B cell (primary cell): ENCODE measurements around the gene C3orf18. TPM values are rescaled to one million over a fixed set of nuclear protein-coding genes. Genes with fewer than 3 reads are reported as not detected.

Source experiments
- ATAC-seq: fragments of 200-7000 bp; cut with Tn5 transposase; one replicate; pipeline ENCODE4 v1.10.0; 2021; ENCODE audit warnings: low read depth, mild to moderate bottlenecking, moderate number of reproducible peaks, moderate library complexity
- CTCF ChIA-PET: fragments of 350-600 bp; sonication (Branson Sonifier 250); formaldehyde crosslinking; loops from one replicate; lab custom pipeline; 2021; ENCODE audit warnings: antibody characterized with exemption, inconsistent platforms; lab: Charles Lee
- POLR2A ChIA-PET: fragments of 350-600 bp; sonication (Branson Sonifier 250); formaldehyde crosslinking; loops from one replicate; lab custom pipeline; 2021; ENCODE audit warnings: antibody characterized with exemption; lab: Charles Lee
- DNase-seq: peaks from one replicate; pipeline ENCODE4 v3.0.0; 2013
- H2AFZ ChIP-seq: 2 replicates; pipeline ENCODE4 v1.6.1; 2012; ENCODE audit warnings: mild to moderate bottlenecking, low read depth, low read length; ENCODE audit not compliant: insufficient read depth, poor library complexity, severe bottlenecking
- H3K27ac ChIP-seq, 2 donors: 1 replicate in 1 of 2; 2 replicates in 1 of 2; pipeline ENCODE4 v1.5.1; 2012 to 2013; ENCODE audit warnings: low read length in 2 of 2, mild to moderate bottlenecking in 2 of 2, moderate library complexity in 1 of 2
- H3K27me3 ChIP-seq, 4 experiments: fragments of 200-600 bp in 1 of 4; sonication (generic) in 1 of 4; replicated peaks in 1 of 4; 1 replicate in 2 of 4; 2 replicates in 2 of 4; pipeline versions ENCODE4 v1.6.1 to v1.7.0; 2013 to 2016; ENCODE audit warnings: low read length in 3 of 4, mild to moderate bottlenecking in 2 of 4, mixed read lengths in 1 of 4, moderate library complexity in 1 of 4; ENCODE audit not compliant: insufficient read depth in 4 of 4, control insufficient read depth in 3 of 4; ENCODE audit errors: control extremely low read depth in 1 of 4
- H3K36me3 ChIP-seq, 2 experiments: replicated peaks in 1 of 2; 1 replicate in 1 of 2; 2 replicates in 1 of 2; pipeline versions ENCODE4 v1.6.1 to v1.7.1; 2013; ENCODE audit warnings: low read length in 1 of 2; ENCODE audit not compliant: insufficient read depth in 2 of 2, control insufficient read depth in 1 of 2; ENCODE audit errors: control extremely low read depth in 1 of 2, extremely low read depth in 1 of 2
- H3K4me1 ChIP-seq, 2 donors: fragments of 200-600 bp in 1 of 2; sonication (generic) in 1 of 2; 1 replicate in 1 of 2; 2 replicates in 1 of 2; pipeline versions ENCODE4 v1.5.1 to v1.6.1; 2013 to 2017; ENCODE audit warnings: low read length in 2 of 2; ENCODE audit not compliant: control insufficient read depth in 2 of 2, insufficient read depth in 2 of 2
- H3K4me2 ChIP-seq: replicated peaks from 2 replicates; pipeline ENCODE3; 2012; ENCODE audit warnings: mild to moderate bottlenecking, low read depth, low read length; ENCODE audit not compliant: poor library complexity, severe bottlenecking
- H3K4me3 ChIP-seq, 5 experiments: fragments of 200-600 bp in 1 of 5; sonication (generic) in 1 of 5; 1 replicate in 3 of 5; 2 replicates in 2 of 5; pipeline versions ENCODE4 v1.5.1 to v1.7.0; 2011 to 2016; ENCODE audit warnings: low read length in 4 of 5, mild to moderate bottlenecking in 4 of 5, low read depth in 2 of 5, control low read depth in 1 of 5, moderate library complexity in 1 of 5; ENCODE audit not compliant: insufficient read depth in 1 of 5; ENCODE audit errors: control extremely low read depth in 1 of 5, extremely low read depth in 1 of 5
- H3K79me2 ChIP-seq: fragments of 200-600 bp; sonication (generic); one replicate; pipeline ENCODE4 v1.6.0; 2016; ENCODE audit warnings: low read length; ENCODE audit not compliant: control insufficient read depth, insufficient read depth
- H3K9ac ChIP-seq: fragments of 200-600 bp; sonication (generic); 2 replicates; pipeline ENCODE4 v1.6.1; 2017; ENCODE audit warnings: mild to moderate bottlenecking, low read length, moderate library complexity
- H3K9me3 ChIP-seq, 3 donors: one replicate each; pipeline versions ENCODE4 v1.6.1 to v1.7.1; 2013; ENCODE audit warnings: low read length in 2 of 3; ENCODE audit not compliant: control insufficient read depth in 2 of 3, insufficient read depth in 1 of 3; ENCODE audit errors: control extremely low read depth in 1 of 3
- H4K20me1 ChIP-seq: 2 replicates; pipeline ENCODE4 v1.6.0; 2012; ENCODE audit warnings: mild to moderate bottlenecking, low read length; ENCODE audit not compliant: insufficient read depth, control insufficient read depth, poor library complexity, severe bottlenecking
- H3K27ac Mint-ChIP-seq: one replicate; pipeline ENCODE4 v1.8.0; 2021; ENCODE audit warnings: mixed read lengths
- H3K27me3 Mint-ChIP-seq: one replicate; pipeline ENCODE4 v1.8.0; 2021; ENCODE audit warnings: mixed read lengths
- H3K4me1 Mint-ChIP-seq: one replicate; pipeline ENCODE4 v1.8.0; 2021; ENCODE audit warnings: mixed read lengths
- H3K4me3 Mint-ChIP-seq: one replicate; pipeline ENCODE4 v1.8.0; 2021; ENCODE audit warnings: mixed read lengths
- H3K9me3 Mint-ChIP-seq: one replicate; pipeline ENCODE4 v1.8.0; 2022; ENCODE audit warnings: mixed read lengths; ENCODE audit not compliant: insufficient read depth
- CTCF ChIP-seq: fragments of 200-600 bp; IDR thresholded peaks from one replicate; pipeline ENCODE4 v1.8.0; 2022; ENCODE audit warnings: antibody characterized with exemption, mild to moderate bottlenecking
- EZH2 ChIP-seq: IDR thresholded peaks from 2 replicates; pipeline ENCODE4 v1.6.1; 2012; ENCODE audit warnings: borderline replicate concordance, low read depth, mild to moderate bottlenecking, moderate library complexity, low read length; ENCODE audit not compliant: insufficient read depth, poor library complexity, severe bottlenecking
- WGBS: methylation state at CpG from one replicate; pipeline ENCODE4 v1.1.5; 2013; ENCODE audit warnings: missing lambda C conversion rate; ENCODE audit not compliant: insufficient coverage; 5-methylcytosine and 5-hydroxymethylcytosine counted together
- intact Hi-C: fragments of 100-400 bp; cut with micrococcal nuclease; formaldehyde crosslinking; loops from one replicate; pipeline ENCODE4 v1.10.0; 2022
- polyA plus RNA-seq: library from polyadenylated mRNA; depleted of rRNA; stranded (reverse); fragments of >200 nt; gene quantifications from 2 replicates; pipeline ENCODE4 v1.2.3, GENCODE V29; 2012
- total RNA-seq, 2 donors: library from RNA; stranded (reverse); fragments of 120-200 nt in 1 of 2; gene quantifications; 1 replicate in 1 of 2; 2 replicates in 1 of 2; pipeline versions ENCODE4 v1.2.3 to v1.2.4, GENCODE V29; 2013 to 2022

The C3orf18 gene
- total and polyA plus RNA-seq, 2 donors (not counting 1 experiment from before 2014, with no cell fraction given): 14.3 to 15.4 TPM

GRCh38 chr3:50539356-50540286, 27.9 kb downstream of the C3orf18 start:
- Mint-ChIP-seq H3K27me3 (peaks cover 35% of the 10 kb centered on the region), H3K4me3 (no peak overlapping the region), H3K4me1 (no peaks in the 10 kb centered on the region), H3K27ac (no peak overlapping the region), H3K9me3 (no peaks in the 10 kb centered on the region)
- no peaks in the 10 kb centered on the region for H3K36me3 ChIP-seq
- no peaks in the 10 kb centered on the region for H4K20me1 ChIP-seq
- no peak overlapping the region for H3K4me3 ChIP-seq
- intact Hi-C loops: no loop called here
- no peak overlapping the region for H3K4me2 ChIP-seq
- H3K27ac ChIP-seq: no peak overlapping the region
- H3K4me1 ChIP-seq: no peaks in the 10 kb centered on the region
- no peak overlapping the region for H2AFZ ChIP-seq
- TF ChIP-seq EZH2: no peak
- no peak for TF ChIP-seq CTCF
- POLR2A ChIA-PET: no interaction called here
- H3K27me3 ChIP-seq: peaks cover 0 to 13% (median 0%) of the 10 kb centered on the region in 4 experiments
- H3K9me3 ChIP-seq: peaks cover 0 to 4% (median 0%) of the 10 kb centered on the region in 3 donors
- DNase-seq (no peak), ATAC-seq (no peak)
- CTCF ChIA-PET: interaction anchor here (0.9 to 5.8 kb wide), 4 partner anchors 10 to 191 kb away, joined by 3 to 104 read pairs (median 8); partner anchors contain the start of genes CYB561D2 and NPRL2
- H3K9ac ChIP-seq: no peak overlapping the region
- no peaks in the 10 kb centered on the region for H3K79me2 ChIP-seq
- 56% methylated on average over 14 of the region's 18 CpGs for WGBS
